ENCODE data around the gene GRK6.

GRK6 gene

GRCh38 chr5:177490311-177490991 lies 64.0 kb downstream of the GRK6 start:
- DNase-seq: no peak

- no peak for DNase-seq
Measured at GRCh38 chr5:177490992-177491391, 64.5 kb downstream of the GRK6 start.

GRCh38 chr5:177491429-177491945 lies 65.0 kb downstream of the GRK6 start:
- DNase-seq: peak; percentile 58

GRCh38 chr5:177491983-177492746 lies 65.7 kb downstream of the GRK6 start:
- DNase-seq: no peak
